Stimulated activated CD8-positive, alpha-beta memory T cell treated with anti-CD3 and anti-CD28 coated beads, Interleukin-15, amount 100 ng/mL, for 24 hours (primary cell): ENCODE data around the gene RORB.

Source experiments
- DNase-seq: peaks from one replicate; pipeline ENCODE4 v3.0.0-alpha.2; 2020; ENCODE audit warnings: low read depth

The RORB gene

GRCh38 chr9:74598874-74599273 lies 101.7 kb downstream of the RORB start:
- no peak for DNase-seq

DNA sequence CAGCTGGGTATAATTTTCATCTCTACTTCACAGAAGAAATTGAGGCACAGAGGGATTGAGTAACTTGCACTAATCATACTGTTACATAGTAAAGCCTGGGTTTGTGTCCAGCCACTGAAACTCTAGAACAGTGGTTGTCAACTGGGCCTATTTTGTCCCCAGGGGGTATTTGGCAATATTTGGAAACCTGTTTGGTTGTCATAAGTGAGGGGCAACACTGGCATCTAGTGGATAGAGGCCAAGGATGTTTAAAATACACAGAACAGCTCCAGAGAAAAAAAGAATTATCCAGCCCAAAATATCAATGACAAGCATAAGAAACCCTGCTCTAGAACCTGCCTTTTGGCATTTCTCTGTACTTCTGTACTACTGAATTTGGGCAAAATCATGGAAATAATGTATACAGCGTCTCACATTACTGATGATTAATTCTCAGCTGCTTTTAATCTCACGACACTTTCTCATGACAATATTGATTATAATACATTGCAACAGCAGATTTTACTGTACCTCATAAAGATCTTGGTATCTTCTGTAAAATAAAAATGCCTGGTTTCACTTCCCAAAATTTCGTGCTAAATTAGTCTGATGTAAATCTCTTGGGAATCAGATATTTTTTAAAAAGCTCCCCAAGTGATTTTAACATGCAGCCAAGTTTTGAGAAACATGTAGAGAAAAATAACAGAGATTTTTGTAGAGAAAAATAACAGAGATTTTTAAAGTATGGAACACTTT lies 112.7 kb downstream of the RORB start:
- no peak for DNase-seq

DNA sequence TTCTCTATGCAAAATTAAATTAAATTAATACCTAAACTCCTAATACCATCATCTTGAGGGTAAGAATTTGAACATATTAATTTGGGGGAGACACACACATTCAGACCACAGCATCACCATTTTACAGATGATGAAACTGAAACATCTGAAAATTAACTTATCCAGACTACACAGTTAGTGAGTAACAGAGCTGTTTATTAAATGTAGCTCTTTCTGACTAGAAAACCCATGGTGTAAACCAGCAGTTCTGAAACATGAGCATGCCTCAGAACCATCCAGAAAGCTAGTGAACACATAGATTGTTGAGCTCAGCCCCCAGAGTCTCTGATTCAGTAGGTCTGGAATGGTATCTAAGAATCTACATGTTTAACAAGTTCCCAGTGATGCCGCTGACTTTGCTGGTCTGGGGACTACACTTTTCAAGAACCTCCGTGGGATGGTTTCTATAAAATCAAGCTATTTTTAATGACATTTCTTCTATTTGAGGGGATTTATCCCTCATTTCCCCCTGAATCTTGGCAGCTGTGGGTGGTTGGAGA lies 113.5 kb downstream of the RORB start:
- DNase-seq: no peak

DNA sequence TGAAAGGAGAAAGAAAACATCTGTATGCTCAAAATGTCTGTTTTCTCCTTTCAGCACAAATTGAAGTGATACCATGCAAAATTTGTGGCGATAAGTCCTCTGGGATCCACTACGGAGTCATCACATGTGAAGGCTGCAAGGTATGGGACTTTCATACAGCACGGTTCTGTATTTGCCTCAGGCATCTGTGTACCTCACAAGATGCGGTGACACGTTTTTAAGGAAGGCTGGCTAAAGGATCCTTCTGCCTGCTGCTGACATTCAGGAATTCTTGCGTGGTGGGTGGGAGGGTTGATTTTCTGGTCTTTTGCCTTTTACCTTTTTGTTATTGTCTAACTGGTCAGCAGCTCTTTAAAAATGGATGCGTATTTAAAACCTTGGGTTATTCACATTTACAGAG lies 133.1 kb downstream of the RORB start:
- DNase-seq: no peak

GRCh38 chr9:74639112-74639511 lies 142.0 kb downstream of the RORB start:
- DNase-seq: no peak

GRCh38 chr9:74642376-74642775 lies 145.2 kb downstream of the RORB start:
- no peak for DNase-seq

DNA sequence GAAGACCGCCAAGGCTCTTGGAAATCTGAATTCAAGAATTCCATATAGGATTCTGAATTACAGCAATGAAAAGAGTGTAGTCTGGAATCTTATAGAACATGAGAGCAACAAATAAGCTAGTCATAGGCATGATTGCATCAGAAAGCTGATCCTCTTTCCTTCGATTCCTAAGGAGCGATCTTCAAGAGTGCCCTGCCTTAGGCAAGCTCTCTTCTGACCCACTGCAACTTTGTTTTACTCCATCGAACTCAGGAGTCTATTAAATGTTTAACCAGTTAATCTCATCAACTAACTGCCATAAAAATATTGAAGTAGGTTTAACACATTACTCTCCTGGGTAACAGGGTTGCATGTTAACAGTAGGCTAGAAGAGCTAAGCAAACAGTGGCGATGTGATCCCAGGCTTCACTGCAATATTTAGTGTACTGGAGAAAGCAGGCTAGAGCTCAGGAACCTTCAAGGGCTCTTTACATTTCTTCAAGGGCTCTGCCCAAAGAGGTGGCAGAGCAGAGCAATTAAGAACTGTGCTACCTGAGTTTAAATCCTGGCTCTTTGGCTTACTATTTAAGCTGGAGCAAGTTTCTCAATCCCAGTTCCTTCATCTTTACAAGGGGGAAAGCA lies 146.3 kb downstream of the RORB start:
- no peak for DNase-seq

DNA sequence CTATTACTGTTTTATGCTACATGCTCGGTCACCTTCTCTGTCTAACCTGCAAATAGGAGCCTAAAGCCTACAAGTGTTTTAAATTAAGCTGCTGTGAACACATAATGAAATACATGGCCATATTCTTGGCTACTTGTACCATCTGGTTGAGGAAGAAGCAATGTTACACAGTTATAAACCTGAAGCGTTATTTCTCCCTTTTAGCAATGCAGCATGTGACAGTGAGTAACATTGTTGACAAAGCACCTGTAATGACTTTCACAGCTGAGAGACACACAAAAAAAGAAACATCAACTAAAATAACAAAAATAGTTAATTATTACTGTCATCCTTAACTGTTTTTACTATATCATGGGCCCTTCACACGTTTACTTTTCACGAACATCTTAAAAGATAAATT lies 146.9 kb downstream of the RORB start:
- DNase-seq: no peak

DNA sequence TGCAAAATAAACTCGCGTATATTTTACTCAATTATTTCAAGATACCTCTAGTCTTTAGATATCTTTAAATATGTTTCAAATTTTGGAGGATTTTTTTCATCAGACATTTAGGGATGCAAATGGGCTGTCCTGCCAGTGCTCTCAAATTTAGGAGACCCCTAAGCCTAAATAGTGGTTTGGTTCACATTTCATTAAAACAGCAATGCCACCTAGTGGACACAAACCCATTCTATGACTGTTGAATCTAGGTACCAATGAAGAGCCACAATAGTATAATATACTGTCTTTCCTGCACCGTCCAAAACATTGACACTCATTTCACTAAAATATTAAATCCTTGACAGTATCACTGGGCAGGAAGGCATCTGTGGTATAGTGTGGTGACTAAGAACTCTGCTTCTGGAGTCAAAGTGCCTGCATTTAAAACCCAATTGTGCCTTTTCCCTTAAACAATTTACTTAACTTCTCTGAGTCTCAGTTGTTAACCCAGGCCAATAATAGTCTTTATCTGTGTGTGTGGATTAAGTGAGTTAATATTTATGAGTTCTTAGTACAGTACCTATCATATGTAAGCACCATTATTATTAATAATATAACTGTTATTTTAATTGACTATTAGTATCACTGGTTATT lies 148.0 kb downstream of the RORB start:
- no peak for DNase-seq

DNA sequence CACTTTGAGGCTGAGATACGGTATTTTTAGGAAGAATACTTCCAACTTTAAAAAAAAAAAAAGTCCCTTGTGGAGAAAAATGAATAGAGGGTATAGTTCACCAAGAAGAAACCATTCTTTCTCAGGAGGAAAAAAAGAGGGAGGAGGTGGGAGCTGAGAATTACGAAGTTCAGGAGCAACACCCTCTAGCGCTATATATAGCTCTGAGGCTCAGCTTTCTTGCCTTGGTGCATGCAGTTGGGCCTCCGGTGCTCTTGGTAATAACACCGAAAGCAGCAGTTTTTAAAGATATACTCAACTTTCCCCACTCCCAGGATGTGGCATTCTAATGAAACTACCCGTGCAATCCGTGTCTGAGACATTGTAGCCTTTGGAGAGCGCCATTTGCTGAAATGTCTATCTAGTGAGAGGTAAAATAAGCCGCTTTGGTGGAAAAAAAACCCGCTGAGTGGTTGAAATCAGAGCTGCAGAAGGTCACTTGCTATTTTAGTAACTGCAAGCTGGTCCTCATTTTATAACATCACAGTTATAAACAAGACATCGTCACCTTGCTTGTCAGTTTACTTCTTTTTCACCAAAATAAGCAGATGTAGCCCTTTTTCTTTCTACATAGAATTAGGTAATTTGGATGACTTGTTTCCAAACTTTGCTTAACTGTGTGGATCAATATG lies 156.4 kb downstream of the RORB start:
- no peak for DNase-seq

- DNase-seq: no peak
Observed at GRCh38 chr9:74662674-74663073, 165.5 kb downstream of the RORB start.

- no peak for DNase-seq
Observed at GRCh38 chr9:74663439-74663838, 166.3 kb downstream of the RORB start.

- no peak for DNase-seq
Observed at GRCh38 chr9:74666625-74667316, 169.6 kb downstream of the RORB start.

DNA sequence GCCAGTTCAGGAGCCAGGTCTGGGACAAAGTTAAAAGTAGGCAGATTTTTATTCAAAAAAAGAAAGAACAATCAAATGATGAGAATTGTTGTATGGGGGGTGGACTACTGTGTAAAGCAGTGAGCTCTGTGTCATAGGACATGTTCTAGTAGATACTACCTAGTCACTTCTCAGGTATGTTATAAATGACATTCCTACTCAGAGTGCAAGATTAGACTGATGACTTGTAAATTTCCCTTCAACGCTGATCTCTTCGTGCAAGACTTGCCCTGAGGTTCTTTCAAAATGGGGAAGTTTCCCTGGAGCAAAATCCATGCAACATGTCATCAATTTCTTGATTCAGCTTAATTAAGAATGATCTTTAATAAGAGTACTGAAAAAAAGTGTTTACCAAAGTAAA lies 175.1 kb downstream of the RORB start:
- DNase-seq: no peak

DNA sequence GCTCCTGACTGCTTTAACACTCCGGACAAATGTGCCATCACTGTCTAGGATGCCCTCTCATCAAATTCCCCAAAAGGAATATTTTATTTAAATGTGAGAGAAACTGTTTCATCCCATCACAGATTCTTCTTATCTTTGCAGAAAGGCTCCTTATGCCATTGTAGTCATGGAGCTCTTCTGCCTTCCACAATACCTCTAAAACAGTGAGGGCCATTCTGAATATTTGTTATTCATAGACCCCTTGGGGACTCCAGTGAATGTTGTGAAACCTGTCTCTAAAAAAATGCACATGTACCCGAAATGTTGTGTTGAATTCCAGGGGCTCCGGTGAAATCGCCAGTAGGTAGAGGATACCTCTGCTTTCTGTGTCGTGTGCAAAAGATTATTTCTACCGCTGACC lies 176.9 kb downstream of the RORB start:
- DNase-seq: no peak

- DNase-seq: no peak
Observed at GRCh38 chr9:74681906-74682305, 184.8 kb downstream of the RORB start.

GRCh38 chr9:74683322-74683721 lies 186.2 kb downstream of the RORB start:
- no peak for DNase-seq

GRCh38 chr9:74691058-74691457 lies 193.9 kb downstream of the RORB start:
- DNase-seq: no peak

DNA sequence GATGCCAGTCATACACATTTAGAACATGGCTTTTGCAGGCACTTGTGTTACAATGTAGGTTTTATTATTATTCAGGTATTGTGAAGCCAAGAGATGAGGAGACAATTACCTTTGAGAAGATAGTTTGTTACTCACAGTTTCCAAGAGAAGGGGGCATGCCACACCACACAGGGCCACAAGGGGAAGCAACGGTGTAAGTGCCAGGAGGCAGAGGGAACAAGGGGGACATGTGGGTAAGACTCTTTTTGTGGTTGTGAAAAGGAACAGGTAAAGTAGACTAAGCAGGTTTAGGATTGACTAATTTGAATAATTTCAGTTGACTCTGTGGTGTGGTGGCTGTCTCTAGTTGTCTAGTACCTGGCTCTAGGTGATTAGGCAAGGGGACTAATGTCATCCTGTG lies 199.4 kb downstream of the RORB start:
- no peak for DNase-seq

GRCh38 chr9:74697535-74697934 lies 200.4 kb downstream of the RORB start:
- DNase-seq: no peak

DNA sequence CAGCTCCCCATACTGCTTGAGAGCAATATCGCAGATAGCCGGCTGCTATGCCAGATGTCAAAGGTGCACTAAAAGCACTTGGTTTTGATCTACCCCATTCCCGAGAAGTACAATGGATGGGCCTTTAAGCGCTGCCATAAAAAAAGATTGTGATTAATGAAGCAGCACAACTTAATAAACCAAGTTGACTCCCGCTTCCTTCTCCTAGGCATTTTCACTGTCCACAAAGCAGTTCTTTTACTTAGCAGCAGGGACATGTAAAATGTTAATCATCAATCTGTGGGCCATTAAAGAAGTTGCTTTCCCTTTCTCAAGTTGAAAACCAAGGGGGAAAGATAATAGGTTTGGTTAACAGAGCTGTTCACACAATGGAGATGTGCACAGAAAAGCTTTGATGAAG lies 214.2 kb downstream of the RORB start:
- DNase-seq: no peak

DNA sequence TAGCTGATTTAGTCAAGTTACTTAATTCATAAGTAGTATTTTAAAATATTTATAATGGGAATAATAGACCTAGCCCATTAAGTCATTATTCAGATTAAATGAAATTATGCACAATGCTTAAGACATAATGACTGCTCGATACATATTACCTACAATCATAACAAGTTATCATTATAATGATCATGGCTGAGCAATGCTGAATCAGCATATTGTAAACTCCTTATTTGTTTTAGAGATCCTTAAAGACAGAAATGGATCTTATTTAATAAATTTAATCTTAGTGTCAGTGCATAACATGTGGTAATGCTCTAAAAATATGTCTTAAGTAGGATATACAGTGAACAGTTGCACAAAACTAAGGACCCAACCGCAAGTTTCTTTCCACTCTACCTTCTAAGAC lies 221.6 kb downstream of the RORB start:
- DNase-seq: no peak
